ENCODE data around the gene CLEC7A.

The CLEC7A gene

DNA sequence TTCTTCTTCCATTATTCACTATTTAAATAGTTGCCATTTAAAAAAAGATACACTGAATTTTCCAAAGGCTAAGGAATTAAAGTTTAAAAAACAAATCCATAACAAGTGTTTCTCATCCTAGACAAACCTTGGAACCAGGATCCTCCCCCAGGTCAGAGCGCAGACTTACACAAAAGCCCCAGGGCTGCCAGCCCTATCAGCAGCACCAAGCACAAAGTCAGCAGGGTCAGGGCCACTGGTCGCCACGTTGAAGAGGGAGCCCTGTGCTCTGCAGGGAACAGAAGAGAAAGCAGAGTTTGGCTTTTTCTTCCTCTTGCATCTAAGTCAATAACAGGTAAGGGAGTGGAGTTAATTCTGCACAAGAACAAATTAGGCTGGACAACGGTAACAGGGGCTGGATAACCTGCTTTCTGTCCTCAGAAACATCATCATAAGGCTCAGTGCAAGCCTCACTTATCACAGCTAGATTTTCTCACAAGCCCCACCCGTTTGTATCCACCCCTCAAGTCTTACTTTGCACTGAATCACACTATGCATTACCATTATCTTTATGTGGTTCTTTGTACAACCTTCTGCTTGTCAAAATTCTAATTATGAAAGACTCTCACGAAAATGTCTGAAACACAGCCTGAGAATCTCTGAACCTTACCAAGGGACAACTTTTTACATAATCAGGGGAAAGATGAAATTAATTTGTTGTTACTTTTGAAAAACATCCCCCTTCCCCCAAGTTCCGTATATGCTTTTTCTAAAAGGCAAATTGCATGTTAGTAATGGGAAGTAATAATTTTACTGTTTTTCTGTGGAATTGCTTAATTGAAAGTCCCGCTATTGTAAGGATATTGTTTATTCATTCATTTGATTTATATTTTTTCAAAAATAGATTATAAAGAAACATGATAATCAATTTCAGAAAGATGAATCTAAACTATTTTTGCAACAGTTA is 40.8 kb downstream of the CLEC7A start:
- no peak for DNase-seq

DNA sequence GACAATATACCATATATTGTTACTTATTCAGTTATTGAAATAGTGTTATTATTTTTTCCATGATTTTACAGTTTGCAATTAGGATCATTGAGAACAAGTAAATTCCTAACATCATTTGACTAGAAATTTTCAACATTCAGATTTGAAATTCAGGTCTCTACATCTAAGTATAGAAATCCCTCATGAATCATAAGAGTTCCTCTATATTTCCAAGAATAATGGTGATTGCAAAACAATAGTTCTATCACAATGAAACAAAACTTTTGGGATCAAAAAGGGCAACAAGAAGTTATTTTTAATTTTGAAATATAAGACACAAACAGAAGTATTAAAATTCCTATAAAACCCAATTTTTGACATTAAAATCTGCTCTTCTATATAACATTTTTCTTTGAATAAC is 42.0 kb downstream of the CLEC7A start:
- no peak for DNase-seq

DNA sequence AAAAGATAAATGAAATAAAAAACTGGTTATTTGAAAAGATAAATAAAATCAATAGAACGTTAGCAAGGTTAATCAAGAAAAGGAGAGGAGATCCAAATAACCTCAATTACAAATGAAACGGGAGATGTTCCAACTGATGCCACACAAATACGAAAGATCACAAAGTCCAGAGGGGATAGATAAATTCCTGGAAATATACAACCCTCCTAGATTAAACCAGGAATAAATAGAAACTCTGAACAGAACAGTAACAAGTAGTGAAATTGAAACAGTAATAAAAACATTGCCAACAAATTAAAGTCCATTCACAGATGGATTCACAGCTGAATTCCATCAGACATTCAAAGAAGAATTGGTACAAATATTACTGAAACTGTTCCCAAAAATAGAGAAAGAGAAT is 43.6 kb downstream of the CLEC7A start:
- DNase-seq, result no peak

DNA sequence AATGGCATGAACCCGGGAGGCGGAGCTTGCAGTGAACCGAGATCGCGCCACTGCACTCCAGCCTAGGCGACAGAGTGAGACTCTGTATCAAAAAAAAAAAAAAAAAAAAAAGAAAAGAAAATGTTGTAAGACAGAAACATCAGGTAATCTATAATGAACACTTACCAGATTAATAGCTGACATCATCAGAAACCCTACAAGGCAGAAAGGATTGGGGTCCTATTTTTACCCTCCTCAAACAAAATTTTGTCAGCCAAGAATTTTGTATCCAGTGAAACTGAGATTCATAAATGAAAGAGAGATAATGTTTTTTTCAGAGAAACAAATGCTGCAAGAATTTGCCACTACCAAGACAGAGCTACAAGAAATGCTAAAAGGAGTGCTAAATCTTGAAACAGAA is 45.3 kb downstream of the CLEC7A start:
- DNase-seq, result no peak

DNA sequence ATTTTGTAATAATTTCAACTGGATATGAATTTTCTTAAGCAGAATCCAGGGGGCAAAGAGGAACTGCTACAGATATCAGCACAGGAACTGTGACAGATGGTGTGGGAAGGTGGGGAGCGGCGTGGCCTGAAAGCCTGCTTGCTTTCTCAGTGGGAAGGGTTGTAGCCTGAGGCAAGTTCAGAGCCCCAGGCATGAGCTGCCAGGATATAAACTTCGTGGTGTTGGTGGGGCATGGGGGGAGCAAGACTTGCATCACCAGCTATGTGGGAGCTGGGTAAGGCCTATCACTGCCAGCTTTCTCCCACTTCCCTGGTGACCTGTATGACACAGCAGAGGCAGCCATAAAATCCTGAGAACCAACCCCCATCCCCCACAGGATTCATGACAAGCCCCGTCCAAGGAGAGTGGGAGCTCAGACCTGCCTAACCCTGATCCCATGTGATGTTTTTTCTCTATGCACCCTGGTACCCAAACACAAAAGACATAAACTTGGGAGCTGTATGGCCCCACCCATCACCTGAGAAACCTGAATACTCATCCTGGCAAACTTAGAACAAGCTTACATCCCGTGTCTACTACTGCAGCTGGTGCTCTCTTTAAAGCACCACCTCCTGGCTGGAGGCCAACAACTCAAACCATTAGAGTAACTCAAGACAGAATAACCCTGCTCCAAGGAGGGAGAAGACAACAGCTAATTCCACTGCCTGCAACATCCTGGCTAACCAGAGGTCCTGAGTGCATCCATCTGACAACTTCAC is 47.7 kb downstream of the CLEC7A start:
- no peak for DNase-seq

DNA sequence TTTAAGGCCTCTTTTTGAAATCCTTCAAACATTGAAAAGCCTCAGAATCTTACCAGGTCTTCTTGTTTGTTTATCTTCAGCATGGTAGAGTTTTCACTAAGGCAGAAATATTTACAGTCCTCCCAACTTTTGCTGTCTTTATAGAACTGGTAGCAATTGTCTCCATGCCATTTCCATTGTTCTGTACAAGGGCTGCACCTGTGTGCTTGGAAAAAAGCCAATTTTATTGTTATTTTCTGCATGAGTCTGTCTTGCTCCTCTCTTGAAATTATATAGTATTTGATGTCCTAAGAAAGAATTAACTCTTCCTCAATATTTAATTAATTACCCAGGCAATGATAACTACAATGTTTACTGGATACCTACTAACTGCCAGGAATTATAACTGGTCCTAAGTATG is 54.5 kb downstream of the CLEC7A start:
- no peak for DNase-seq

DNA sequence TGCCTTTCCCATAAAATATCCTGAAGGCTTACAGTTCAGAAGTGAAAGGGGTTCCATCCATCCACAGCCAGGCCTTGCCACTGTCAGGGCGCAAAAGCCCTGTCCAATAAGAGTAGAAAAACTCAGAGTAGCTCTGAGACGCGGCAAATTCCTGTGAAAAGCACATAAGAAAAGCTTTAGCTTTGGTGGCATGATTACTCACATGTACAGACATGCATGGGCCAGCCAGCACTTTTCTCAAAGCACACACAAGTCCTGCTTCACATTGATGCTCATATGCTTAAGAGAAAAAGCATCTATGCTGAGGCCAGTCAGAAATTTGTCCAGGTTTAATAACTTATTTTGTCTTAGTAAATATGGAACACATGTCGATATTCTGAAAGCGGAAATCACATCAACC is 56.7 kb downstream of the CLEC7A start:
- no peak for DNase-seq

DNA sequence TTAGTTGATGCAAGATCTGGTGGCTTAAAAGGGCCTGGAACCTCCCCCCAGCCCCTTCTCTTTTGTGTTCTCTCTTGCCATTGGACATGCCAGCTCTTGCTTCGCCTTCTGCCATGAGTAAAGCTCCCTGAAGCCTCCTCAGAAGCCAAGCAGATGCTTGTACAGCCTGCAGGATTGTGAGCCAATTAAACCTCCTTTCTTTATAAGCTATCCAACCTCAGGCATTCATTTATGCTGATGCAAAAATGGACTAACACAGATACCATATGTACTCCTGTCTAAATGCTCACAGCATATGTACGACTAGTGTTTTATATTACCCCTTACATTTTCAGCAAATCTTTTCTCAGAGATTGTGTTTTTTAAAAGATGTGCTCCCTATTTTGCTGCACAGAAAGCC is 57.9 kb downstream of the CLEC7A start:
- no peak for DNase-seq

DNA sequence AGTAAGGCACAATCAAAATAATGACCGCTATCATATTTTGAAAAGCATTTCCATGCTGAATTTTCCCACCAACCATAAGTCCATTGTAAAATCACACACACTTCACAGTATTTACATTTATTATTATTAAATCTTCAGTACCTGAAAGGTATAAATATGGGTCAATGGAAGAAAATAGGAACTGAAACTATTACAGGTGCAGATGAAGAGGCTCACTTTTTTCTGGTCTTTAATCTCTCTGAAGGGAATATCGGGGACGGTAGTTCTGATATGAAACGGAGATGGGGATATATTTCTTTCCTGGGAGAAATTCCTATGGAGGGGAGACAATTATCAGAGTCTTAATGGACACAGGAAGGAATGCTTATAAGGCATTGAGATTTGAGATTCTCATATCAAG is 59.6 kb downstream of the CLEC7A start:
- DNase-seq, result no peak

DNA sequence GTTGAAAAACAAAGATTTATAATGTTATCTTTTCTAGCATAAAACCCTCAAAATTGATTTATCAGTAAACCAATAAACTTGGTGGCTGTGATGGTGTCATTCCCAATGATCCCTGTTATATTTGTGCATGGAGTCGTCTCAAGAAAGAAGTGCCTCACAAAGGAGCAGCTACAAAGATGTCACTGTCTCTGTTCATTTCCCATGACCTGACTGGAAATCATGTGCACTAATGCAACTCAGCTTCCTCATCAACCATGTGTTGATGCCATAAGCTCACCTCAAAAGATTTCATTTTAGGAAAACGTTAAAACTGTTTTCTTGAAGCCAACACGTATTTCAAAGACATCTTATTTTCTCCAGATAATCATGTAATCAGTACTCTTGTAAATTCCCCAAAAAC is 60.0 kb downstream of the CLEC7A start:
- DNase-seq, result no peak

DNA sequence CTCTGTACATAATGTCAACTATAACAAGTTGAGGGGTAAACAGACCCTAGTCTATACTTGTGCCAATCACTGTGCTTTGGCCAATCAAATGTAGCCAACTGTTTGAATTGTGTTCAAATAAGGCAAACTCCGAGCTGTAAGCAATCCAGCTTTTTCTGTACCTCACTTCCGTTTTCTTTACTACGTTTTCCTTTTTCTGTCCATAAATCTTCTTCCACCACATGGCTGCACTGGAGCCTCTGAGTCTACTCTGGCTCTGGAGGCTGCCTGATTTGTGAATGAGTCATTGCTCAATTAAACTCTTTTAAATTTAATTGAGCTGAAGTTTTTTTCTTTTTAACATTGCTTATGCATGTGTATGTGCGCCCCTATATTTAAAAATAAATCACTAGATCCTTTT is 60.9 kb downstream of the CLEC7A start:
- DNase-seq, result no peak

DNA sequence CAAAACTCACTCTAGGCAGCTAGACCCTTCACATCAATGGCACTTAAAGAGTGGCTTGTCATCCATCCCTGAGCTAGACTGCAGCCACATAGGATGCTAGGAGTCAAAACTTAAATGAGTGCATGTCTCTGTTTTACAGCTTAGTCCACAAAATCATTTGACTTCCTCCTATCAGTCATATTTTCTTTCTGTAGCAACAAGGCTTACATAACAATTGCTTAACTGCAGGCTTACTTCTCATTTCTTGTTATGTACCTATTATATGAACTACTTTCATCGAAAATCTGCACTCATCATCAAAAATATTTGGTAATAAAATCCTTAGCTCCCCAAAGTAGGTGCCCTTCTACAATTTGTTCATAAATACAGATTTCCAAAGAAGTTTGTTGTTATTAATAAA is 61.4 kb downstream of the CLEC7A start:
- DNase-seq, result no peak

DNA sequence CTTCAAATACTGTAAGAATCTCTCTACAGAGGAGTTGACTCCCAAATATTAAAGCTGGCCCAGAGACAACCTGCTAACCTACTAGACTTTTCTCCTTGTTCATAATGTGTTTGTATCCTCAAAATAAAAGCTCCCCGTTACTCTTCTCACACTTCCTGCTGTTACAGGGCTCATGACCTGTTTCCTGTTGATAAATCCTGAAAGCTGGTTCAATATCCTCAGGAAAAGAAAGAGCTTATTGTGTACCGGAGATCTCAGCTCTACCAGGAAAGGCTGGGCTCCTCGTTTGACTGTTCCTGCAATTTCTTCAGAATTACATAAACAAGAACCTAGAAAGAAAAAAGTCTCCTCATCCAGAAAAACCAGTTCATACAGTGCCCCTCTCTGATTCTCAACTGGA is 62.1 kb downstream of the CLEC7A start:
- no peak for DNase-seq

DNA sequence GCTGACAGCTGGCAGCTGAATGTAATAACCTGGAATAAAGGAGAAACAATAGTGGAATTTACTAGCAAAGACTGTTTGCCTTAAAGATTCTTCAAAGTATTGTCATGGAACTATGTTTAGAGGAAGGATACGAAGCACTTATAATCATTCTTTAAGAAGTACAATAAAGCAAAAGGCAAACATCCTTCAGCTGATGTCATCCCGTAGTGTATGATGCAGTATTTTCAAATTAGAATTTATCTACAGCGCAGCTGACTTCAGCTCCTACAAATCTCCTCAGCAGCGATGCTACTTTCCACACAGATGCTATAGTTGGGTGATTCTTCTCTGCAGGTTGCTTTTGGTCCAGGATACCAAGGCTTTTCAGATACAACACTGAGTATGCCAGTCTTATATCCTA is 62.7 kb downstream of the CLEC7A start:
- DNase-seq, result no peak

Measured in NCI-H1930 (cell line).